Smooth muscle cell (in vitro differentiated cells): ENCODE results near the gene ARVCF. TPM values are rescaled to one million over a fixed set of nuclear protein-coding genes. Genes with fewer than 3 reads are reported as not detected.

Source experiments
- DNase-seq: peaks from one replicate; lab custom pipeline; 2025; ENCODE audit not compliant: unreplicated experiment; lab: John Stamatoyannopoulos, UW
- H2AFZ ChIP-seq: fragments of 200-600 bp; sonication (generic); 2 replicates; pipeline ENCODE4 v1.6.0; 2016; ENCODE audit warnings: antibody characterized with exemption, low read depth, mild to moderate bottlenecking
- H3F3A ChIP-seq: fragments of 200-600 bp; sonication (generic); 2 replicates; pipeline ENCODE4 v1.6.0; 2017; ENCODE audit warnings: antibody characterized with exemption, low read depth
- H3K27ac ChIP-seq: fragments of 200-600 bp; sonication (generic); 2 replicates; pipeline ENCODE4 v1.5.1; 2016; ENCODE audit warnings: low read depth, mild to moderate bottlenecking
- H3K27me3 ChIP-seq: fragments of 200-600 bp; sonication (generic); 2 replicates; pipeline ENCODE4 v1.6.1; 2016; ENCODE audit warnings: low read depth, mild to moderate bottlenecking
- H3K36me3 ChIP-seq: fragments of 200-600 bp; sonication (generic); 2 replicates; pipeline ENCODE4 v1.5.1; 2016; ENCODE audit warnings: low read depth
- H3K4me1 ChIP-seq: fragments of 200-600 bp; sonication (generic); 2 replicates; pipeline ENCODE4 v1.5.1; 2016; ENCODE audit warnings: low read depth
- H3K4me2 ChIP-seq: fragments of 200-600 bp; sonication (generic); 2 replicates; pipeline ENCODE4 v1.6.0; 2016; ENCODE audit warnings: mild to moderate bottlenecking
- H3K4me3 ChIP-seq: fragments of 200-600 bp; sonication (generic); 2 replicates; pipeline ENCODE4 v1.5.1; 2016; ENCODE audit warnings: mild to moderate bottlenecking
- H3K79me2 ChIP-seq: fragments of 200-600 bp; sonication (generic); 2 replicates; pipeline ENCODE4 v1.6.0; 2016; ENCODE audit warnings: low read depth, mild to moderate bottlenecking
- H3K9ac ChIP-seq: fragments of 200-600 bp; sonication (generic); 2 replicates; pipeline ENCODE4 v1.6.0; 2016; ENCODE audit warnings: low read depth
- H3K9me3 ChIP-seq: fragments of 200-600 bp; sonication (generic); replicated peaks from 2 replicates; pipeline ENCODE4 v1.5.1; 2016; ENCODE audit warnings: low read depth
- H4K20me1 ChIP-seq: fragments of 200-600 bp; sonication (generic); 2 replicates; pipeline ENCODE4 v1.6.0; 2016; ENCODE audit warnings: low read depth
- WGBS: methylation state at CpG from one replicate; pipeline ENCODE4 v1.1.7; 2016; ENCODE audit warnings: low lambda C conversion rate; 5-methylcytosine and 5-hydroxymethylcytosine counted together
- polyA plus RNA-seq: library from polyadenylated mRNA; unstranded; fragments of >200 nt; fragmentation: Nextera tagmentation; extraction: Ambion mirVana; gene quantifications from 2 replicates; pipeline ENCODE4 v1.2.1, GENCODE V29; 2016
- total RNA-seq: library from RNA; depleted of rRNA; stranded (reverse); fragments of >200 nt; gene quantifications from 2 replicates; pipeline ENCODE4 v1.2.3, GENCODE V29; 2014
- TF ChIP-seq, protein P1 (sequence below): fragments of 200-600 bp; sonication (generic); IDR thresholded peaks from 2 replicates; pipeline ENCODE4 v1.5.1; 2017; ENCODE audit warnings: borderline replicate concordance, mild to moderate bottlenecking, antibody characterized with exemption; ENCODE audit not compliant: insufficient read depth, poor library complexity, severe bottlenecking

Gene ARVCF
- total and polyA plus RNA-seq, 2 experiments from 2014 or later, result 5.4 to 10.6 TPM

DNA sequence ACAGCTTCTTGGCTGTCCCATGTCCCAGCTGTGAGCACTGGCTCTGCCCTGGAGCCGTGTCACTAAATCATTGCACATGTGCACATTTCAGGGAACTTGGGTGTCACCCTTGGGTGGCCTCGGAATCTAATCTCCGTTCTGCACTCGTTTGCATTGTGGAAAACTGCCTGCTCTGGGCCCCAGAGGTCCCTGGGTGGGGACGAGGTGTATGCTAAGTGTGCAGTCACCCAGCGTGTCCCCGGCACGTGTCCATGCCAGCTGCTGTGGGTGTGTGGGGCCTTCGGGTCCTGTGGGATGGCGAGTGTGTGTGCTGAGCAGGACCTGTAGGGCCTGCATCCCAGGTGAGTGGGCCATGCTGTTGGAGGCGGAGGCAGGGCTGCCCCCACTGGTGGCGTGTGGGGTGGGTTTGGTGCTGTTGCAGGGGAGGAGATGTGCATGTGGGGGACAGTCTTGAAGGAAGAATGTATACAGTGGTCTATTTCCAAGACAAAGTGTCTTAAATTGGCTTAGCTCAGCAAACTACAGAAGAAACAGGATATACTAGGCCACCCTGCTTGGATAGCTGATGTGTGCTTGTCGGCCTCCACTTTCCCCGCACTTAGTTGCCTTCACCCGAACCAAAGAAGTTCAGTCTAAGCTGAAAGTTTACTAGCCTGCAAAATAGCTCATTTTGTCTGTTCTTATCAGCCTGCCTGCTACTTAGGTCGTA lies 18.9 kb upstream of the ARVCF start:
- H4K20me1 ChIP-seq, result peaks cover 55% of the 10 kb centered on the region
- no peak for DNase-seq
- no peaks in the 10 kb centered on the region for H3K4me1 ChIP-seq
- no peaks in the 10 kb centered on the region for H3K79me2 ChIP-seq
- H3K36me3 ChIP-seq, result no peaks in the 10 kb centered on the region
- no peaks in the 10 kb centered on the region for H3F3A ChIP-seq
- TF ChIP-seq, protein P1, sequence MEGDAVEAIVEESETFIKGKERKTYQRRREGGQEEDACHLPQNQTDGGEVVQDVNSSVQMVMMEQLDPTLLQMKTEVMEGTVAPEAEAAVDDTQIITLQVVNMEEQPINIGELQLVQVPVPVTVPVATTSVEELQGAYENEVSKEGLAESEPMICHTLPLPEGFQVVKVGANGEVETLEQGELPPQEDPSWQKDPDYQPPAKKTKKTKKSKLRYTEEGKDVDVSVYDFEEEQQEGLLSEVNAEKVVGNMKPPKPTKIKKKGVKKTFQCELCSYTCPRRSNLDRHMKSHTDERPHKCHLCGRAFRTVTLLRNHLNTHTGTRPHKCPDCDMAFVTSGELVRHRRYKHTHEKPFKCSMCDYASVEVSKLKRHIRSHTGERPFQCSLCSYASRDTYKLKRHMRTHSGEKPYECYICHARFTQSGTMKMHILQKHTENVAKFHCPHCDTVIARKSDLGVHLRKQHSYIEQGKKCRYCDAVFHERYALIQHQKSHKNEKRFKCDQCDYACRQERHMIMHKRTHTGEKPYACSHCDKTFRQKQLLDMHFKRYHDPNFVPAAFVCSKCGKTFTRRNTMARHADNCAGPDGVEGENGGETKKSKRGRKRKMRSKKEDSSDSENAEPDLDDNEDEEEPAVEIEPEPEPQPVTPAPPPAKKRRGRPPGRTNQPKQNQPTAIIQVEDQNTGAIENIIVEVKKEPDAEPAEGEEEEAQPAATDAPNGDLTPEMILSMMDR, result no peak
- H3K9me3 ChIP-seq, result no peaks in the 10 kb centered on the region
- WGBS, result 92% methylated on average over 16 of the region's 16 CpGs
- H2AFZ ChIP-seq, result no peak overlapping the region
- no peak overlapping the region for H3K4me3 ChIP-seq
- no peak overlapping the region for H3K27ac ChIP-seq
- H3K9ac ChIP-seq, result no peak overlapping the region
- H3K4me2 ChIP-seq, result no peak overlapping the region
- no peaks in the 10 kb centered on the region for H3K27me3 ChIP-seq

DNA sequence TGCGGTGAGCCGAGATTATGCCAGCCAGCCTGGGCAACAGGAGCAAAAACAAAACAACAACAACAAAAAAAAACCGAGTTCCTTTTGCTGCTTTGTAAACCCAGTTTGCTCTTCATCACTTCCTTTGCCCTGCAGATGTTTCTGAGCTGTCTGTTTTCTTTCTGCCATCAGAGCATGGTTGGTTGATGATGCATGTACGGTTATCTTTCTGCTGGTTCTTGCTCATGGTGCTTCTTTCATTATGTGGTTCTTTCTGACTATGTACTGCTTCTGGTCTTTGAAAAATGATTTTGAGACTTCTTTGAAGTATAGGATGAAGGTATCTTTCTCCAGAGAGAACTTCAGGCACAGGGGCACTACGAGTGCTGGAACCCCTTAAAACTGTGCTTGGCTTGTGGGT lies 17.5 kb upstream of the ARVCF start:
- no peaks in the 10 kb centered on the region for H3F3A ChIP-seq
- peaks cover 63% of the 10 kb centered on the region for H4K20me1 ChIP-seq
- H3K4me1 ChIP-seq, result no peaks in the 10 kb centered on the region
- H3K9me3 ChIP-seq, result no peaks in the 10 kb centered on the region
- TF ChIP-seq, protein P1, result no peak
- H3K9ac ChIP-seq, result no peak overlapping the region
- H2AFZ ChIP-seq, result no peak overlapping the region
- no peaks in the 10 kb centered on the region for H3K79me2 ChIP-seq
- H3K27ac ChIP-seq, result no peak overlapping the region
- no peaks in the 10 kb centered on the region for H3K27me3 ChIP-seq
- H3K36me3 ChIP-seq, result no peaks in the 10 kb centered on the region
- H3K4me3 ChIP-seq, result no peak overlapping the region
- no peak overlapping the region for H3K4me2 ChIP-seq
- 83% methylated on average over 5 of the region's 5 CpGs for WGBS
- no peak for DNase-seq

DNA sequence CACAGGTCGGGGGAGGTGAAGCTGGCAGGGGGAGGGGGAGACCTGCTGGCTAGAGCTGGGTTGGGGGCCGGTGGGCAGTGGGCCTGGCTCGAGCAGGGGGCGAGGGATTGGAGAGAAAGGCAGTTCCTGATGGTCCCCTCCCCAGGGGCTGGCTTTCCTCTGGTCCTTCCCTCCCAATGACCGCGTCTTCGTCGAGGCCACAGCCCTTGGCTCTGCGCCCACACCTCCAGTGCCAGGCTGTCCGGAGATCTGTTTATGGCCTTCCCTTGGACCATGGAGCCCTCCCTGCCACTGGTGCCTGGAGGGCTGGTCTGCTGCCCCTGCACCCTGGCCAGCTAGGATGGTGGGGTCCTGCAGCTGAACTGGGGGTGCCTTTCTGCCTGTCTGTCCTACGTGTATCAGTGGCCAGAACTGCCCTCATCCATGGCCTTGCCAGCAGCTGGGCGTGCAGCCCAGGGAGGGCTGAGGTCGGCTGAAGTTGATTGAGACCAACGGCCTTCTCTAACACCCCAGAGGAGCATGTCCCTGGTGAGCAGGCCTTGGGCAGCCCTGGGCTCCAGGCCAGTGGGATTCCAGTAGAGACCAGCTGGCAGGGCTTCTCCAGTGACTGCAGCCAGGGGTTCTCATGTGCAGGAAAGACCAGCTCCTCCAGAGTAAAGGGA lies 16.6 kb upstream of the ARVCF start:
- Histone ChIP-seq H3K4me2 (no peak overlapping the region), H3K4me1 (no peaks in the 10 kb centered on the region), H3K36me3 (no peaks in the 10 kb centered on the region), H3K9me3 (no peaks in the 10 kb centered on the region), H4K20me1 (peaks cover 73% of the 10 kb centered on the region), H3K27me3 (no peaks in the 10 kb centered on the region), H3K4me3 (no peak overlapping the region), H3K79me2 (no peaks in the 10 kb centered on the region), H2AFZ (no peak overlapping the region), H3F3A (no peaks in the 10 kb centered on the region), H3K9ac (no peak overlapping the region), H3K27ac (no peak overlapping the region)
- no peak for DNase-seq
- TF ChIP-seq, protein P1, result no peak
- over 99% methylated on average over 14 of the region's 14 CpGs for WGBS
